Ascending aorta (tissue), 2 donors: Measurements from ENCODE around the gene BLNK. TPM values are rescaled to one million over a fixed set of nuclear protein-coding genes. Genes with fewer than 3 reads are reported as not detected.

Experiments used
- DNase-seq, 2 donors: peaks; one replicate each; pipeline ENCODE4 v3.0.0-alpha.2; 2019; ENCODE audit warnings: low spot score in 2 of 2
- H3K27ac ChIP-seq, 2 donors: fragments of 200-600 bp; sonication (generic); one replicate each; pipeline ENCODE4 v1.5.1; 2016 to 2017; ENCODE audit warnings: mild to moderate bottlenecking in 1 of 2
- H3K27me3 ChIP-seq: fragments of 200-600 bp; sonication (generic); one replicate; pipeline ENCODE4 v1.5.1; 2017
- H3K36me3 ChIP-seq, 2 donors: fragments of 200-600 bp; sonication (generic); one replicate each; pipeline ENCODE4 v1.5.1; 2016
- H3K4me1 ChIP-seq, 2 donors: fragments of 200-600 bp; sonication (generic); one replicate each; pipeline ENCODE4 v1.5.1; 2016 to 2017; ENCODE audit warnings: mild to moderate bottlenecking in 1 of 2
- H3K4me3 ChIP-seq, 2 donors: fragments of 200-600 bp; sonication (generic); one replicate each; pipeline ENCODE4 v1.5.1; 2016 to 2017; ENCODE audit warnings: mild to moderate bottlenecking in 1 of 2
- H3K9me3 ChIP-seq, 2 donors: fragments of 200-600 bp; sonication (generic); one replicate each; pipeline ENCODE4 v1.5.1; 2016
- intact Hi-C: fragments of 100-400 bp; cut with DNase I; formaldehyde crosslinking; loops from one replicate; pipeline ENCODE4 v1.15.1; 2023
- total RNA-seq: library from RNA; depleted of rRNA; stranded (reverse); fragments of >200 nt; gene quantifications from one replicate; pipeline ENCODE4 v1.1.0, GENCODE V29; 2016
- TF ChIP-seq, protein P1 (sequence below), 3 experiments: fragments of 200-600 bp in 2 of 3; fragments of 450-650 bp in 1 of 3; sonication (generic) in 2 of 3; IDR thresholded peaks; one replicate each; pipeline ENCODE4 v1.5.1; 2016 to 2019; ENCODE audit warnings: antibody characterized with exemption in 3 of 3, mild to moderate bottlenecking in 1 of 3, moderate library complexity in 1 of 3

BLNK gene
- total RNA-seq, 1 donor from 2014 or later, result not detected

DNA sequence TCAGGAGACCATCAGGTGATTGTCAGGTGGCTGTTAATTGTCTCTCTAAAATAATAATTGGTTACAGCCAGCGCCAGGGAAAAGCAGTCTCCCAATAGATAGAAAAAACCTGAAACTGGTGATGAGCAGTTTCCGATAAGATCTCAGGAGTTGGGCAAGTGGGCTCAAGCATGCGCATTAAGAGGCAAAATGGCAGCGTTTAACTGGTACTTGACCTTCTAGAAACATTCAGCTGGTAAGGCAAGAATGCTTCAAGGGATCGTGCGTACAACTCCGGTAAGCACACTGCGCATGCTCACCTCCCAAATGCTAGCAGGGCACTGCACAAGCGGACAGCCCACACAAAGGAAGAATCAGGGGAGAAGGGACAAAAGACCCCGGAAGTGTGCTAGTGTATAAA, 48.5 kb downstream of the BLNK start:
- intact Hi-C loops, result loop anchor here (10.0 kb wide), 1 partner anchor 528 kb away; the partner anchor contains the start of gene TCTN3
- no peak for DNase-seq
- TF ChIP-seq, protein P1, sequence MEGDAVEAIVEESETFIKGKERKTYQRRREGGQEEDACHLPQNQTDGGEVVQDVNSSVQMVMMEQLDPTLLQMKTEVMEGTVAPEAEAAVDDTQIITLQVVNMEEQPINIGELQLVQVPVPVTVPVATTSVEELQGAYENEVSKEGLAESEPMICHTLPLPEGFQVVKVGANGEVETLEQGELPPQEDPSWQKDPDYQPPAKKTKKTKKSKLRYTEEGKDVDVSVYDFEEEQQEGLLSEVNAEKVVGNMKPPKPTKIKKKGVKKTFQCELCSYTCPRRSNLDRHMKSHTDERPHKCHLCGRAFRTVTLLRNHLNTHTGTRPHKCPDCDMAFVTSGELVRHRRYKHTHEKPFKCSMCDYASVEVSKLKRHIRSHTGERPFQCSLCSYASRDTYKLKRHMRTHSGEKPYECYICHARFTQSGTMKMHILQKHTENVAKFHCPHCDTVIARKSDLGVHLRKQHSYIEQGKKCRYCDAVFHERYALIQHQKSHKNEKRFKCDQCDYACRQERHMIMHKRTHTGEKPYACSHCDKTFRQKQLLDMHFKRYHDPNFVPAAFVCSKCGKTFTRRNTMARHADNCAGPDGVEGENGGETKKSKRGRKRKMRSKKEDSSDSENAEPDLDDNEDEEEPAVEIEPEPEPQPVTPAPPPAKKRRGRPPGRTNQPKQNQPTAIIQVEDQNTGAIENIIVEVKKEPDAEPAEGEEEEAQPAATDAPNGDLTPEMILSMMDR (IDR thresholded peaks at IDR 0.05), result no peak

DNA sequence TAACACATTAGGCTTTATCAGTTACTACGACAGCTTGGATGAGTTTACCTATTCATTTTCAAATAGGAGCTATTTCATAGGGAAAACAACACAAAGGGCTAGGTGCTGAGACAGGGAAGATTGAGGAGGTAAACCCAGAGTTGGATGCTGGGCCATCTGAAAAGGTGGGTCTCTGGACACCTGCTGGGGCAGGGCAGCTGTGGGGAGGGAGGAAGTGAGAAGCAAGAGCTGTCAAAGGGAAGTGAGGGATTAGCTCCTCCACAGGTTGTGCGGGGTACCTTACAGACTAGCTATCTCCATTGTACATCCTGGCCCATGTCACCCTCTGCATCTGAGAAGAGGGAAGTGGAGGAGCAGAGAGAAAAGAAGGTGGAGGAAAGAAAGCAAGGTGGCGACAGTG, 48.9 kb downstream of the BLNK start:
- Histone ChIP-seq H3K36me3 (no peaks in the 10 kb centered on the region), H3K9me3 (no peaks in the 10 kb centered on the region), H3K27ac (no peak overlapping the region), H3K4me3 (no peak overlapping the region), H3K27me3 (no peaks in the 10 kb centered on the region), H3K4me1 (no peaks in the 10 kb centered on the region)
- TF ChIP-seq, protein P1 (IDR thresholded peaks at IDR 0.05), result no peak
- no peak for DNase-seq
- intact Hi-C loops, result loop anchor here (10.0 kb wide), 1 partner anchor 528 kb away; the partner anchor contains the start of gene TCTN3

More for the DNA sequence above, 48.5 kb downstream of the BLNK start:
- Histone ChIP-seq H3K9me3 (no peaks in the 10 kb centered on the region), H3K27me3 (no peaks in the 10 kb centered on the region), H3K4me3 (no peak overlapping the region), H3K4me1 (no peaks in the 10 kb centered on the region), H3K27ac (no peak overlapping the region), H3K36me3 (no peaks in the 10 kb centered on the region)

DNA sequence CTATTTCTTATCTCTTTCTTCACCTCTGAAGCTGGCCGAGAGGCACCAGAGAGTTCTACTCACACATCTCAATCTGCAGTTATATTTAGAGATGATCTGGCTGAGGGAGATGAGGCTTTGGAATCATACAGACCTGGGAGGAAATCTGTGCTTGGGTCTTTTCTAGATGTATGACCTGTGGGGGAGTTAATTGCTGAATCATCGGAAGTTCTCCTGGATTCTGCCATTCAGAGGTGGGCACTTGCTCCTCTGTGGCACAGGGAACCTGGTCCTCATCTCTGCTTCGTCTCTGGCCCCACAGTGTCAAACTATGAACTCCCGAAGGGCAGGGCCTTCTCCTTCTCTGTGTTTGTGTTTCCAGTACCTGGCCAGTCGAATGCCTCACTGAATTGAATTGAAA, 52.5 kb downstream of the BLNK start:
- H3K27me3 ChIP-seq, result no peaks in the 10 kb centered on the region
- no peaks in the 10 kb centered on the region for H3K36me3 ChIP-seq
- DNase-seq, result no peak
- TF ChIP-seq, protein P1 (IDR thresholded peaks at IDR 0.05), result no peak
- H3K4me3 ChIP-seq, result no peak overlapping the region
- no peak overlapping the region for H3K27ac ChIP-seq
- intact Hi-C loops, result no loop called here
- H3K4me1 ChIP-seq, result no peaks in the 10 kb centered on the region
- H3K9me3 ChIP-seq, result no peaks in the 10 kb centered on the region

DNA sequence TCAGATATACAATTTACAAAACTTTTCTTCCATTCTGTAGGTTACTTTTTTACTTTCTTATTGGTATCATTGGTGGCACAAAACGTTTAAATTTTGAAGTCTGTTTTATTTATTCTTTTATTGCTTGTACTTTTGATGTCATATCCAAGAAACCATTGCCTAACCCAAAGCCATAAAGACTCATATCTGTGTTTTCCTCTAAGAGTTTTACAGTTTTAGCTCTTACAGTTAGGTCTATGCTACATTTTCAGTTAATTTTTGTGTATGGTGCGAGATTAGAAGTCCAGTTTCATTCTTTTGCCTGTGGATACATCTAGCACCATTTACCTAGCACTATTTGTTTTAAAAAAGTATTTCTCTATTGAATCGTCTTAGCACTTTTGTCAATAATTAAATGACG, 53.7 kb downstream of the BLNK start:
- Histone ChIP-seq H3K4me3 (no peak overlapping the region), H3K27ac (no peak overlapping the region), H3K4me1 (no peaks in the 10 kb centered on the region), H3K27me3 (no peaks in the 10 kb centered on the region), H3K36me3 (no peaks in the 10 kb centered on the region), H3K9me3 (no peaks in the 10 kb centered on the region)
- TF ChIP-seq, protein P1 (IDR thresholded peaks at IDR 0.05), result no peak
- intact Hi-C loops, result no loop called here
- no peak for DNase-seq

DNA sequence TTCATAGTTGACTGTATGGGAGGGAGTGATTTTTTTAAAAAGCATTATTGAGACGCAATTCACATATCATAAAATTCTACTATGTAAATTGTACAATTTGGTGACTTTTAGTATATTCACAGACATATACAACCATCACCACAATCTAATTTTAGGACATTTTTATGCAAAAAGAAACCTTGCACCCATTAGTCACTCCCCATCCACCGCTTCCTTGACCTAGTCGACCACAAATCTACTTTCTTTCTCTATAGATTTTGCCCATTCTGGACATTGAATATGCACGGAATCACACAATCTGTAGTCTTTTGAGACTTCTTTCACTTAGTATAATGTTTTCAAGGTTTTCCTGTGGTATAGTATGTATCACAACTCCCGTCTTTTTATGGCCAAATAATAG, 54.6 kb downstream of the BLNK start:
- DNase-seq, result no peak
- intact Hi-C loops, result no loop called here
- no peaks in the 10 kb centered on the region for H3K9me3 ChIP-seq
- H3K27ac ChIP-seq, result no peak overlapping the region
- no peaks in the 10 kb centered on the region for H3K36me3 ChIP-seq
- H3K4me1 ChIP-seq, result no peaks in the 10 kb centered on the region
- H3K4me3 ChIP-seq, result no peak overlapping the region
- TF ChIP-seq, protein P1 (IDR thresholded peaks at IDR 0.05), result no peak
- no peaks in the 10 kb centered on the region for H3K27me3 ChIP-seq

DNA sequence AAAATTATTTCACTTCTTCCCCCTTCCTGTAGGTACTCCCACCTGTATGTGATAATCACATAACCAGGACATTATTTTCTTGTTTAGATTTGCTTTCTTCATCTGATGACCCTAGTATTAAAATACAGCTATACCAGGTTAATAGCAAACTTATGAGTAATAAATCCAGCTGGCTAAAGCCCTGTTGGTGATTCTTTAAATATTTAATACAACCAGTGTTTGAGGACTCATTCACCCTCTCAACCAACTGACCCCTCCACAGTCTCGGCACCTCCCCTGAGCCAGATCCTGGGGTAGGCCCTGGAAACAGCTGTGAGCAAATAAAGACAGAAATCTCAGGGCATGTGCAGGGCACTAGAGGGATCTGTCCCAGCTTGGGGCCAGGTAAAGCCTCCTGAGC, 58.5 kb downstream of the BLNK start:
- intact Hi-C loops, result no loop called here

More for the DNA sequence above, 58.5 kb downstream of the BLNK start:
- H3K9me3 ChIP-seq, result no peaks in the 10 kb centered on the region
- H3K36me3 ChIP-seq, result no peaks in the 10 kb centered on the region
- H3K27me3 ChIP-seq, result no peaks in the 10 kb centered on the region
- H3K4me1 ChIP-seq, result no peaks in the 10 kb centered on the region
- H3K27ac ChIP-seq, result no peak overlapping the region
- DNase-seq, result no peak
- TF ChIP-seq, protein P1 (IDR thresholded peaks at IDR 0.05), result no peak
- H3K4me3 ChIP-seq, result no peak overlapping the region
